OCI-LY7 (cell line): ENCODE measurements around the gene GAPDHS.

Source experiments
- CTCF ChIP-seq: fragments of 200-600 bp; sonication (generic); conservative IDR thresholded peaks from 2 replicates; pipeline ENCODE4 v1.5.1; 2014; ENCODE audit warnings: mild to moderate bottlenecking, antibody characterized with exemption, low read length, moderate library complexity, mixed read lengths
- EZH2phosphoT487 ChIP-seq: fragments of 200-600 bp; sonication (generic); IDR thresholded peaks from 2 replicates; pipeline ENCODE4 v1.6.1; 2018; ENCODE audit warnings: low read depth, borderline replicate concordance, mild to moderate bottlenecking, mixed run types, antibody characterized with exemption, low read length, moderate library complexity, mixed read lengths

- no peak for TF ChIP-seq CTCF
- no peak for TF ChIP-seq EZH2phosphoT487
These were observed 57.6 kb downstream of the GAPDHS start for GRCh38 chr19:35590875-35591274.
